Nephron (organoid): ENCODE results near the gene PCNX2.

Experiments used
- H3K27ac Mint-ChIP-seq, 3 experiments: 2 replicates each; pipeline ENCODE4 v1.8.0; 2020; ENCODE audit warnings: mixed read lengths in 3 of 3, mild to moderate bottlenecking in 2 of 3, moderate library complexity in 1 of 3
- H3K27me3 Mint-ChIP-seq: 2 replicates; pipeline ENCODE4 v1.8.0; 2021; ENCODE audit warnings: low read depth, mild to moderate bottlenecking, moderate library complexity, mixed read lengths
- H3K36me3 Mint-ChIP-seq: 2 replicates; pipeline ENCODE4 v1.8.0; 2020; ENCODE audit warnings: low read depth, mixed read lengths
- H3K4me1 Mint-ChIP-seq: 2 replicates; pipeline ENCODE4 v1.8.0; 2020; ENCODE audit warnings: mixed read lengths
- H3K4me3 Mint-ChIP-seq, 3 experiments: 2 replicates each; pipeline ENCODE4 v1.8.0; 2020; ENCODE audit warnings: mild to moderate bottlenecking in 3 of 3, mixed read lengths in 3 of 3, moderate library complexity in 2 of 3
- H3K9me3 Mint-ChIP-seq: 2 replicates; pipeline ENCODE4 v1.8.0; 2020; ENCODE audit warnings: mixed read lengths
- CTCF ChIP-seq, 3 experiments: fragments of 200-600 bp; sonication (generic); IDR thresholded peaks; one replicate each; pipeline ENCODE4 v1.5.0; 2021; ENCODE audit warnings: antibody characterized with exemption in 3 of 3; ENCODE audit not compliant: unreplicated experiment in 3 of 3

PCNX2 gene

DNA sequence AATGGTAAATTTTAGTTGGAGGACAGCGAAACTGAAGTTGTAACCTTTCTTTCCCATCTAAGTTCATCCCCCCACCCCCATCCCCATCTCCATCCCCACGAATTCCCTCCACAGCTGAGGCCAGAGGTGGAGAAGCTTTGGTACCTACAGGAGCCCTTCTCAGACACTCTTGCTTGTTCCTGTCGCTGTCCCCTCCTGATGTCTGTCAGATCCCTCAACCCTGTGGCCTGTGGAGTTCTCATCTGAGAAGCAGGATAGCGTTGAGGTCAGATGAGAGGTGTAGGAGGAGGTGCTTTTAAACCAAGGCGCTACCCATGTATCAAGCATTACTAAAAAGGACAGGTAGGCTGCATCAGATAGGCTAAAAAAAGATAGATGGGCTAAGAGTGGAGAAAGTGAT is 344.3 kb downstream of the PCNX2 start:
- Mint-ChIP-seq H3K27ac (peak overlapping the region; percentile 96 to 99 (median 99)), H3K27me3 (no peaks in the 10 kb centered on the region), H3K36me3 (peaks cover 9% of the 10 kb centered on the region), H3K4me1 (peaks cover 47% of the 10 kb centered on the region), H3K9me3 (no peaks in the 10 kb centered on the region), H3K4me3 (peak overlapping the region; percentile 97 to 99 (median 98))
- no peak for TF ChIP-seq CTCF (IDR thresholded peaks at IDR 0.05; ENCODE audit: unreplicated experiment in 3 of 3)

DNA sequence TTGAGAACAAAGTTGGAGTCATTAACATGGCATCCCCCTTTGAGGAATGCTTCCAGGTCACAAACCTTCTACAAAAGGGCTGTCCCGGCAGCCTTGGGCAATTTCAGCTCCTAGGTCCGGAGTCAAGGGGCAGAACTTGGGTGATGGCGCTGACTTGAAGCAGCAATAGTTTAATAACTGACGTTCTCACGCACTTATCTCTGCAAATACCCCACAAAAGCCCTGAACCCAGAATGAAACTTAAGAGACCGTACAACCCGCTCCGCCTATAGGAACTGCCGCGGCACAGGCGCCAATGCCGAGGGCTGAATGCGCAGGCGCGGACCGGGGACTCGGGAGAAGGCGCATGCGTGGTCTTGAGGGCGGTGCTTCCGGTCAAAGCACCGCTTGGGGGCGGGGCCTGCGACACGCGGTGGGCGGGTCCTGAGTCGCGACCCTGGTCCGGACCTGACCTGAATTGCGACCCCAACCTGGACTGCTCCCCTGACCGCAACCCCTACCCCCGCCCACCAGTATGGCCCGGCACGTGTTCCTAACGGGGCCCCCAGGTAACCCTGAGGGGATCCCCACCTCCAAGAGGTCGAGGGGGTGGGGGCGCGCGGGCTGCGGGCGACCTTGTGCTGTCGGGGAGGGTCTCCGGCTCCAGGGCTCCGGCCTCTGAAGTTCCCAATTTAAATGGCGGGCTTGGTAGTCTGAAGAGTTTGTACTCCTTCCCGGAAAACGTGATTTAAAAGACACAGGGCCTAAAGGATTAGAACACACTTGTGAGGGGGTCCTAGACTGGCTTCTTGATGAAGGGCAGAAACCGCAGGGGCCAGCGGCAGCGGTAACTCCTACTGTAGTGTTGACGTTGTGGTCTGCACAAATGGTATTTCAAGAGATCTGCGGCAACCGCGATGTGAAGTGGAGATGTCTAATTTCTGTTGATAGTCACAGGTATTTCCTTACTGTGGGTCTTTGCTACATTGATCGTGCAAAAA is 345.0 kb downstream of the PCNX2 start, which contains the start of gene NTPCR:
Gene NTPCR, plus strand, starts transcription at position 415 of the 980 bp plus-strand sequence. Its CDS starts 100 bp downstream, at position 515.
- Mint-ChIP-seq H3K27me3 (no peaks in the 10 kb centered on the region), H3K4me1 (peaks cover 47% of the 10 kb centered on the region), H3K27ac (peak within 1 kb of the TSS; percentile 96 to 99 (median 99)), H3K4me3 (peak within 1 kb of the TSS; percentile 97 to 99 (median 98)), H3K9me3 (no peaks in the 10 kb centered on the region), H3K36me3 (peaks cover 6% of the 10 kb centered on the region)
- TF ChIP-seq CTCF (IDR thresholded peaks at IDR 0.05; ENCODE audit: unreplicated experiment in 3 of 3), result peak in 1 of 3 experiments; percentile 18

GRCh38 chr1:232949636-232950196 is 345.8 kb downstream of the PCNX2 start:
- no peak for TF ChIP-seq CTCF (IDR thresholded peaks at IDR 0.05; ENCODE audit: unreplicated experiment in 3 of 3)

GRCh38 chr1:232944347-232944746 is 351.2 kb downstream of the PCNX2 start:
- TF ChIP-seq CTCF (IDR thresholded peaks at IDR 0.05; ENCODE audit: unreplicated experiment in 3 of 3), result no peak
- no peaks in the 10 kb centered on the region for H3K9me3 Mint-ChIP-seq
- H3K27me3 Mint-ChIP-seq, result no peaks in the 10 kb centered on the region
- H3K36me3 Mint-ChIP-seq, result no peaks in the 10 kb centered on the region
- H3K4me1 Mint-ChIP-seq, result peaks cover 12% of the 10 kb centered on the region
- no peak overlapping the region for H3K4me3 Mint-ChIP-seq
- H3K27ac Mint-ChIP-seq, result peak overlapping the region in 1 of 3 experiments; percentile 23

More at GRCh38 chr1:232949636-232950196, 345.8 kb downstream of the PCNX2 start:
- Mint-ChIP-seq H3K27ac (peak overlapping the region; percentile 96 to 99 (median 99)), H3K9me3 (no peaks in the 10 kb centered on the region), H3K4me3 (peak overlapping the region; percentile 97 to 99 (median 98)), H3K36me3 (peaks cover 3% of the 10 kb centered on the region), H3K27me3 (no peaks in the 10 kb centered on the region), H3K4me1 (peaks cover 47% of the 10 kb centered on the region)

DNA sequence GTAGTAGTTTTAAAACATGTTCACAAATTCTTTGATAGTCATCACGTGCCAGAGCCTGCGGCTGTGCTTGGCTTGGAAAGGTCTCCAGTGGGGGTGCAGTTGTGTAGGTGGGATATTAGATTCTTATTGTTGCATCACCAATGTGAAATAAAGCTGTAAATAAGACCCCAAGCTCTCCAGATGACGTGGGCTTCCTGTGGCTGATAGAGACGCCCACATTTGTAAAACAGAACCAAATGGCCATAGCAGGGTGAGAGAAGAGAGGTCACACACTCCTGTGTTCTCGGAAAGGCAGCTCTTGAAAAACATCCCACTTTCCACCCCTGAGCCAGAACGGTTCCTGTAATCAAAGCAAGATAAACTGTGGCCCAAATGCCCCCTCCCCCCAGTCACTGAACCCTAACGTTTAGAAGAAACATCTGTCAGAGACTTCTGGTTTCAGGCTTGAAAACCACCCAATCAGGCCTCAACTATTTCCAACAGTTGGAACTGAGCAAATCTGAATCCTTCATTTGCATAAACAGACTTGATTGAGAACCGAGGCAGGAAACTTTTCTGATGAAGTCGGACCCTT is 351.8 kb downstream of the PCNX2 start:
- Mint-ChIP-seq H3K4me3 (no peak overlapping the region), H3K9me3 (no peaks in the 10 kb centered on the region), H3K36me3 (no peaks in the 10 kb centered on the region), H3K4me1 (peaks cover 6% of the 10 kb centered on the region), H3K27me3 (no peaks in the 10 kb centered on the region), H3K27ac (peak overlapping the region; percentile 56 to 87 (median 82))
- no peak for TF ChIP-seq CTCF (IDR thresholded peaks at IDR 0.05; ENCODE audit: unreplicated experiment in 3 of 3)
